ENCODE data around the gene LDHB.
"Not testable (repeated sequence)": the region's sequence is repeated elsewhere in the genome, so short reads cannot be mapped to it uniquely, and the experiment has no call there.

Gene LDHB

DNA sequence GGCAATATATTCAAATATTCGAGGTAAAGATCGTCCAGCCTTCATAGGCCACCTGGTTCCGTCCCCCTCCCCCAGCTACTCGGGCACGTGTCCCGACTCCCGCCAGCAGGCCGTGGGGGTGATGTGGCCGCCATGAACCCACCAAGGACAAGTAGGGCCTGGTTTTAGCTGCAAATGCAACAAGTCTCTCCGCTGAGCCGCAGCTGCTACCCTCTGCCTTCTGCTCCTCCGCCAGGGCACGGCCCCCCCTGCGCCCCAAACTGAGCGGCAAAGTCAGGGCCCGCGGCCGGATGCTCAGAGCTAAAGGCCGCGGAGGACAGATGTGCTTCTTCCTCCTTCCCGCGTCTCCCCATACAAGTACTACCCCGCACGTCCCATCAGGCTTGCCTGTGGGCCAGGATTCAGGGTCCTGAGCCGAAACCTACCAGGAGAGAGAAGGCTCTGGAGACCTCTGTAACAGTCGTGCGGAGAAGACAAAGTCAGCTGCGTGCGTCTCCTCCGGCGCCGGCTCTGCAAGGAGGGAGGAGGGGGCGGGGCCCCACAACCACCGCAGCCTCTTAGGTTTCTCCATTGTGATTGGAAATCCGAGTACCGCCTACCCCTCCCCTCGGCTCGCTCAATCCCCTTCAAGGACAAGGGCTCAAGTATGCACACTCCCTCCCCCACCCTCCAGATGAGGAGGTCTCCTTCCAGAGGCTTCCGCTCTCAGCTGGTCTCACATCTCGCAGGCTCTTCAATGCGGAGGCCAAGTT is at the start of gene LDHB:
Gene LDHB (minus strand): TSS at position 517 of the 752 bp plus-strand sequence. CDS start 3,171 bp downstream, outside the sequence.
- DNase-seq, result peak; percentile 92

DNA sequence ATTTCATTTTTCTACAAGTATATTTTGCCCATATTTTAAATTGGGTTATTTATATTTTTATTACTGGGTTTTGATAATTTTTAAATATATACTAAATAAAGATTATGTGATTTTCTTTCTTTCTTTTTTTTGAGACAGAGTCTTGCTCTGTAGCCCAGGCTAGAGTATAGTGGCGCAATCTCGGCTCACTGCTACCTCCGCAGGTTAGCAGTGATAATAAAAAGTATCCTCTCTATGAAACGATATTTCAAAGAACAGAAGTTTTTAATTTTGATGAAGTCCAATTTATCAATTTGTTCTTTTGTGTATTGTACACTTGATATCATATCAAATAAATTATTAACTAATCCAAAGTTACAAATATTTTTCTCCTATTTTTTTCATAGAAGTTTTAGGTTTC is 47.2 kb upstream of the LDHB start:
- DNase-seq, result no peak

DNA sequence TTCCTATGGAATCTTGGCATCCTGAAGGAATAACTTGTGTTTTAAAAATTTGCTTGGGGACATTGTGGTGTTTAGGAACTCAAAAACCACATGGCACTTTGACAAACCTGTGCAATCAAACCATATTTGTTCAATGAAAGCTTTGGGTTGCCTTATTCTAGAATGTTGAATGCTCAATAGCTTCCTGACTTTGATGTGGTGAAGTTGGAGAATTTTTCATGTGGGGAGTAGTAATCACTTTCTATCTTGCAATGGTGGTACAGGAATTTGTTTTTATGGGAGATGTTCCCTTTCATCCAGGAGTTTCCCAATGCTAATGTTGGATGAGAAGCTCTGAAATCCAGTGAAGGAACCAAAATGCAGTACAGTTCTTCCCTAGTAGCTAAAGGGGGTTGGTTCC is 42.2 kb upstream of the LDHB start:
- DNase-seq, result no peak

DNA sequence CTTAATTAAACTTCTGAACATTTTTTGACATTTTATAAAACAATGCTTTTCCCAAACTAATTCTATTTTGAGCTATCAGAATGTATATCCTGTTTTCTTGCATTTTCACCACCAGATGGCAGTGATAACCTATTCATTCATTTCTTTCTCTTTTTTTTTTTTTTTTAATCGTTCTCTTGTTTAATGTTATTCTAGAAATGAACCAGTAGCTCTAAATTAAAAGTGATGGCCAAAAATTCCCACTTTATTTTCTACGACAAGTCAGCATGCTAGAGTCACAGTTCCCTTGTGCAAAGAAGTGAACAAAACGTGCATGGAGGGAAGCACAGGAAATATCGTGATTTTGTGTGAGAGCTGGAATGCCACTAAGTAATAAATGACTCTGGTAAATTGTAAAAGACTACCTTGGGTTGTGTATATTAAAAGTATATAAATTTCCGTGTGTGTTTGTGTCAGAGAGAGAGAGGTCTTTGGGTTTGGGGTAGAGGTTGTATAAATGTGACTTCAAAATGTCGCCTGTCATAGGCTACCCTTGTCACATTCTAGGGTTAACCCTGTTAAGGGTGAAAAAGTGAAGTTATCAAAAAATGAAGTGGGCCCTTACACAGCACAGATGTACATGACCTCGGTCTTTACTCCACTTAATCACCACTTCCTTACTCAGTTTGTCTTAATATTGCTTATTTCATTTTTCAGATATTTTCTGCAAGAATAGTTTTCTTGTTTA is 40.4 kb upstream of the LDHB start:
- peak; percentile 32 for DNase-seq

DNA sequence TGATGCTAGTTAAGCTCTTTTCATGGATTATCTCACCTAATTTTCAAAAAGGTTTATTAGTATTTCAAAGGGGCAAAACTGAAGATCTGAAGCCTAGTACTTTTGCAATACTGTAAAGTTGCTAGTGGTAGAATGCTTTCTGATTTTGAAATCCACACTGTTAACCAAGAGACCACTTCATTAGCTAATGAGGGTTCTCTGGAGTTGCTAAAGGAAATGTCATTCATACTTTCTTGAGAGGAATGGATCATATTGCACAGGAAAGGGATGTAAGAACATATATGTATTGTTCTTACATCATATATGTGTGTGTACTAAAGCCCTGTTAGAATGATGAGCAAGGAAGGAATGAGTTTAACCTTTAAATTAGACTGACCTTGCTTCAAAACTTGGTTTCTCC is 39.0 kb upstream of the LDHB start:
- DNase-seq, result no peak

DNA sequence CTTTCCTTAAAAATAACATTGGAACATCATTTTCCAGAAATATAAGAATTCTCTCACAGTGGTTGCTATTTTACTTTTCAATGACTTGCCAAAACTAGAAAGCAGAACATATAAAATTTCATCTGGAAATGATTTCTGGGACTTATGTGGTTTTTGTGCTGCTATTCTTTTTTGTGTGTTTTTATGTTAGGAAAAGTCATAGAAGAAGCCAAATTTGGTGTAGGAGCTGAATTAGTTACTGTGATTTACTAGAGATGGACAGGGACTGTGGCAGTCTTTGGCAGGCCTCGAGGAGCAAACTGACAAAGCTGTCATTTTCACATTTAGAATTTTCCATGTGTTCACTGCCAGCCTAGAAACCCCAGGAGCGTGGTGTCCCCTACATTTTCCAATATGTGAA is 38.3 kb upstream of the LDHB start:
- no peak for DNase-seq

DNA sequence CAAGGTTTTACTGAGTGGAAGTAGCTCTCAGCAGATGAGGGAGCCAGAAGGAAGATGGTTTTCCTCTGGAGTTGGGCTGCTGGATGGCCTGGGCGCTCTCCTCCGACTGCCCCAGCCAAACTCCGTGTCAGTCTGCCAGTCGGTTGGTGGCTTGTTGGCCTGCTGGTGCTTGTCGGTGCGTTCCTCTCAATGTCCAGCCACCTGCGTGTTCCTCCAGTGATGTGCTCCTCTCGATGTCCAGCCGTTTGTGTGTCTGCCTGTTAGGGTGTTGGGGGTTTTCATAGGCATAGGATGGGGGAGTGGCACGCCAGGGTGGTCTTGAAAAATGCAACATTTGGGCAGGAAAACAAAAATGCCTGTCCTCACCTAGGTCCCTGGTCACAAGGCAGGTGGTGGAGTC is 37.0 kb upstream of the LDHB start:
- DNase-seq, result no peak

DNA sequence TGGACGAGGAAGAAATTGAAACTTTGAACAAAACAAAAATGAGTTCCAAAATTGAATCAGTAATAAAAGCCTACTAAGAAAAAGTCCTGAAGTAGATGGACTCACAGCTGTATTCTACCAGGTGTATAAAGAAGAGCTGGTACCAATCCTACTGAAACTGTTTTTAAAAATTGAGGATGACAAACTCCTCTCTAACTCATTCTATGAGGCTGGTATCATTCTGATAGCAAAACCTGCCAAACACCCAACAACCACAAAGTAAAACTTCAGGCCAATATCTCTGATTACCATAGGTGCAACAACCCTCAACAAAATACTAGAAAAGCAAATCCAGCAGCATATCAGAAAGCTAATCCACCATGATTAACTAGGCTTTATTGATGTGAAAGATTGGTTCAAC is 33.9 kb upstream of the LDHB start:
- no peak for DNase-seq

DNA sequence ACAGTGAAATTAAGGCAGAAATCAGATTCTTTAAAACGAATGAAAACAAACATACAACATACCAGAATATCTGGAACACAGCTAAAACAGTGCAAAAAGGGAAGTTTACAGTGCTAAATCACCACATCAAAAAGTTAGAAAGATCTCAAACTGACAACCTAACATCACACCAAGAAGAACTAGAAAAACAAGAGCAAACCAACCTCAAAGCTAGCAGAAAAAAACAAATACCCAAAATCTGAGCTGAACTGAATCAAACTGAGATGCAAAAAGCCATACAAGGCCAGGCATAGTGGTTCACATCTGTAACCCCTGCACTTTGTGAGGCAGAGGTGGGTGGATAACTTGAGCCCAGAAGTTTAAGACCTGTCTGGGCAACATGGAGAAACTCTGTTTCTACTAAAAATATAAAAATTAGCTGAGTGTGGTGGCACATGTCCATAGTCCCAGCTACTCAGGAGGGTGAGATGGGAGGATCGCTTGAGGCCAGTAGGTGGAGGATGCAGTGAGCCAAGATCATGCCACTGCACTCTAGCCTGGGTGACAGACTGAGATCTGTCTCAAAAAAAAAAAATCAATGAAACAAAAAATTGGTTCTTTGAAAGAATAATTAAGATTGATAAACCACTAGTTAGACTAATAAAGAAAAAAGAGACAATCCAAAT is 33.2 kb upstream of the LDHB start:
- DNase-seq, result peak; percentile 4

DNA sequence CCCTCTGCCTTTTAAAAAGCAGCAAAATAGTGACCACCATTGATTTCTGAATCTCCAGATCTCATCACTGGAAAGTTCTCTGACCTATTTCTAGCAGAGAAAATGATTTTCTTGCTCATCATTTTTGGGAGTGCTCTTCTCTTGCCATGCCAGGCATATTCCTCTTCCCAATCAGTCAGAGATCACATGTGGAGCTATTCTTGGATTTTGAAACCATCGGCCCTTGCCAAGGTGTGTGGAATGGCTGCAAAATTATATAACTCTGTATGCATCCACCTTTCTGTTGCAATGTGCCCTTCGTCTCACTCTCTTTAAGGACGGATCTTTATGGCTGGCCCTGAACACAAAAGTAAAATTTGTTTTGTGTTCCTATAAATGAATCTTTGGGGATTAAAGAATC is 25.5 kb upstream of the LDHB start:
- no peak for DNase-seq

DNA sequence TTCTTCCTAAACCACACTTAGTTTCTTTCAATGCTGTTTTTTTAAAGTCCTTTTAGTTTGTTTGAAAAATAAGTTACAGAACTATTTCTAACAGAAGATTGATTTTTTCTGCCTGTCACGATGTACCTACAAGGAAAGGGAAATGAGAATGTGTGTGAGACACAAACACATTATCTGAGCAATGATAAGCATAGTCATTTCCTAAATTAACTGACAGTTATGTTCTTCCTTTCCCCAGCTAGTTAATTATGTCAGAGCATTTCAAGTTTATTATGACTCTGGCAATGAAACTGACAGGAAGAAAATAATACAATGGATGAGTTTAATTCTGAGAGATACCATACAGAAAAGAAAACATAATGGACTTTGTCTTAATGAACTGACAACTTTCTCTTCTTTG is 21.3 kb upstream of the LDHB start:
- no peak for DNase-seq

DNA sequence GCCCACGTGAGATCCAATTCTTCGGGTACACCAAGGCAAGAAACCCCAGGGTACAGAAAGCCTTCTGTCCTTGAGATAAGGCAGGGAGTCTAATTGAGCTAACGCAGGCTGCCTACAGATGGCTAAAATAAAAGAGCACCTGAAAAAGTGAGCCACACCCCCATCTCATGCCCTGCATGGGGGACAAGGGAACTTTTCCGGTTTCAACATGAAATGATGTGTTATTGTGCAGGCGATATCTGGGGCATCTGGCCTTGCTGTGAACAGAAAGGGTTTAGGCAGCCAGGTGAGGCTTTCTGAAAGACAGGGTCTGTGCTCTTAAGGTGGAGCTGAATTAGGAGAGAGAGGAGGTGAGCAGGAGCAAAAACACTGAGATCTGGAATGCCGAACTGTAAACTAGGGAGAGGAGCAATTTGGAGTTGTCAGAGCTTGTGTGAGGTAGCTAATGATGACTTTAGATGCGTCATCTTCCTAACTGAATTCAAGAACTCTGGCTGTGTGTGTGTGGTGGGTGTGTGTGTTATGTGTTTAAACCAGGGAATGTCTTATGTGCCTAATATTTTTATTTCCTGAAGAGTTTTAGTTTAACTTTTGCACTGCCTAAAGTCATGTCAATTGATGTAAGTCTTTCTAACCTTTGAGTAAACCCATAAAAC is 20.1 kb upstream of the LDHB start:
- peak; percentile 41 for DNase-seq

DNA sequence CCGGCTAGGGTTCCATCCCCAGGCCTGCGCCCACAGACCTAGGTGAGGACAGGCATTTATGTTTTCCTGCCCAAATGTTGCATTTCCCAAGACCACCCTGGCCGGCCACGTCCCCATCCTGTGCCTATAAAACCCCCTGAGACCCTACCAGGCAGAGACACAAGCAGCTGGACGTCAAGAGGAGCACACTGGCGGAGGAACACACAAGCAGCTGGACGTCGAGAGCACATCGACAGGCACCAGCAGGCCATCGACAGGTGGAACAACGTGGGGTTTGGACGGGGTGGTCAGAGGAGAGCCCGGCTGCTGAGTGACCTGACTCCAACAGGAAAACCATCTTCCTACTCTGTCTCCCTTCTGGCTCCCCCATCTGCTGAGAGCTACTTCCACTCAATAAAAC is 19.6 kb upstream of the LDHB start:
- no peak for DNase-seq

DNA sequence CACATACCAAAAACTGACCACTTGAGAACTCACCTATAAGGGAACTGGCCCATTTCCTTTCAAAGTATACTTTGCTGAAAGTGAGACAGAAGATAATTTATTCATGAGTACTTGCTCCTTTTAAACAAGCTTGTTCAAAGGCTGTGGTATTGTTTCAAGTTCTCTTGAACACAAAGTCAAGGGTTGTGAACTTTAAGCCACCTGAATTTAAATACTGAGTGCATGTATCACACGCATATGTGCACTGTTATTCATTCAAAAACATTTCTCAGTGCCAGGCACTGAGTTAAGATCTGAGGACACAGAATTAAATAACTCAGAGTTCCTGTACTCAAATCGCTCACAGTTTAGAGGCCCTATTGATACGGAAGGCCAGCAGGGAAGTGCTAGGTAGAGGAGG is 19.1 kb upstream of the LDHB start:
- DNase-seq, result peak; percentile 61

DNA sequence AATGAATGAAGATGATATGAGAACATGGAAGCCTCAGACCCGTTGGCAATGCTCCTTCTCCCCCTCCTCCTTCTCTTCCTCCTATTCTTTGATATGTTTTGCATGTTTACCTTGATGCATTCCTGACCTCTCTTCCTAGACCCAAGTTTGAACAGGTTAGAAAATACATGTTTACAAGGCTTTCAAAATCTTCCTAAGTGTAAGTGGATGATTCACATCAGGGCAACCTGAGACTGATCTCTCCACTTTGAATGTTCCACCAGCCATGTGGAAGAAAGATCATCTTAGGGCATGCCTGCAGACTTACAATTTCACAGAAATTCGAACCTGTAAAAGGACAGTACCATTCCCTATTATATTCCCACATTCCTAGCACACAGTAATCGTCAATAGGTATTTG is 18.0 kb upstream of the LDHB start:
- DNase-seq, result no peak

DNA sequence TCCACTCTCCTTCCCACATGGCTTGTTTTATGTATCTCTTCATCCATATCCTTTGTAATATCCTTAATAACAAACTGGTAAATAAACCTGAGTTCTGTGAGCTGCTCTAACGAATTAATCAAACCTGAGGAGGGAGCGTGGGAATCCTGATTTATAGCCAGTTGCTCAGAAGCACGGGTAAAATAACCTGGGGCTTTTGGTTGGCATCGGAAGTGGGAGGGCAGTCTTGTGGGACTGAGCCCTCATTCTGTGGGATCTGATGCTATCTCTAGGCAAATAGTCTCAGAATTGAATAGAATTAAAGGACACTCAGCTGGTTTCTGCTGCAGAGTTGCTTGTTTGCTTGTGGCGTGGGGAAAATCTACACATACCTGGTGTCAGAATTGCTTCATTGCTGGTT is 17.5 kb upstream of the LDHB start:
- no peak for DNase-seq

DNA sequence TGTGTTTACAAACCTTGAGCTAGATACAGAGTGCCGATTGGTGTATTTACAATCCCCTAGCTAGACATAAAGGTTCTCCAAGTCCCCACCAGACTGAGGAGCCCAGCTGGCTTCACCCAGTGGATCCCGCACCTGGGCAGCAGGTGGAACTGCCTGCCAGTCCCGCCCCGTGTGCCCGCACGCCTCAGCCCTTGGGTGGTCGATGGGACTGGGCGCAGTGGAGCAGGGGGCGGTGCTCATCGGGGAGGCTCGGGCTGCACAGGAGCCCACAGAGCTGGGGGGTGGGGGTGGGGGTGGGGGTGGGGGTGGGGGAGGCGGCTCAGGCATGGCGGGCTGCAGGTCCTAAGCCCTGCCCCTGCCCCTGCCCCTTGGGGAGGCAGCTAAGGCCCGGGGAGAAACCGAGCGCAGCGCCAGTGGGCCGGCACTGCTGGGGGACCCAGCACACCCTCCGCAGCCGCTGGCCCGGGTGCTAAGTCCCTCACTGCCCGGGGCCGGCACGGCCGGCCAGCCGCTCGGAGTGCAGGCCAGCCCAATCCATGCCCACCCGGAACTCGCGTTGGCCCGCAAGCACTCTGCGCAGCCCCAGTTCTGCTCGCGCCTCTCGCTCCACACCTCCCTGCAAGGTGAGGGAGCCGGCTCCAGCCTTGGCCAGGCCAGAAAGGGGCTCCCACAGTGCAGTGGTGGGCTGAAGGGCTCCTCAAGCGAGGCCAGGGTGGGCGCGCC is 16.3 kb upstream of the LDHB start:
- DNase-seq, result not testable (repeated sequence)

DNA sequence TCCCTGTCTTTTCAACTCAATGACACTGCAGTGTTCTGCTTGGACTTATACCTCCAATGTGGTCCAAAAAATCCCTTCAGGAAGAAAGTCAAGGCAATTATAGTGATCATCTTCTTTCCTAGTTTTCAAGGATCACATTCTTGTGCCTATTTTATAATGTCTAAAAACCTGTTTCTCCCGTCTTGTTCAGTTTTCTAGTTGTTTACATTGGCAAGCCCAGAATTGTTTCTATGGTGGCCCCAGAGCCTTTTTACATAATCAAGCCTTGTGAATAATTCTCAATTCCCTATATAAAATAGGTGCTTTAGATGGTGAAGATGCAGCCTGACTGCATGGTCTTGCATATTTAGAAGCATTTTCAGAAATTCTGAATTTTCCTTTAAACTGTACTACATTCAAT is 14.5 kb upstream of the LDHB start:
- no peak for DNase-seq

DNA sequence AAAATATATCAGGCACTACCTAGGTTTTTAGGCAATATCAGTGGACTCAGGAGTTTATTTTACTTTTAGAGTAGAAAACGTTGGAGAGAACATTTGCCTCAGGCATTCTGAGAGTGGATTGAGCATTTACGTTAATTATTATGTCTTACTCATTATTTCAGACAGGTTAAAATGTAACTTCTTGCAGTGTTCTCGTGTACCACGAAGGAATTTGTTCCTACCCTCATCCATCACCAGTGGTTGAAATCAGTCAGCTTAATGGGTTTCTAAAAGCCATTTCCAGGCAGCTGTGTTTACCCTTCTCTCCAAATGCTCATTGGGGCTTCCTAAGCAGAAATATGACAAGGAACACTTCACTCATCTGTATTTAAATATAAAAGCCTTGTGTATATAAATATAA is 9.1 kb upstream of the LDHB start:
- no peak for DNase-seq

DNA sequence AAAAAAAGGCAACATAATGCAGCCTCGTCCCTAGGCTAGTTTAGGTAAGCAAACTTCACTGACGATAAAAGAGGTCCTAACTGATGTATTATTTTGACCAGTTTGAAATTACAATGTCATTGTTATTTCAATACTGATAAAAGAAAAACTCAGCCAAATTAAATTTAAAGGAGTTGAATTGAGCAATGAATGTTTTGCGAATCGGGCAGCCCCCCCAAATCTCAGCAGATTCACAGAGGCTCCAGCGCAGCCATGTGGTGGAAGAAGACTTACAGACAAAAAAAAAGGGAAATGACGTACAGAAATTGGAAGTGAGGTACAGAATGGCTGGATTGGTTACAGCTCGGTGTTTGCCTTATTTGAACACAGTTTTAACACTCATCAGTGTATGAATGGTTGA is 8.2 kb upstream of the LDHB start:
- no peak for DNase-seq

DNA sequence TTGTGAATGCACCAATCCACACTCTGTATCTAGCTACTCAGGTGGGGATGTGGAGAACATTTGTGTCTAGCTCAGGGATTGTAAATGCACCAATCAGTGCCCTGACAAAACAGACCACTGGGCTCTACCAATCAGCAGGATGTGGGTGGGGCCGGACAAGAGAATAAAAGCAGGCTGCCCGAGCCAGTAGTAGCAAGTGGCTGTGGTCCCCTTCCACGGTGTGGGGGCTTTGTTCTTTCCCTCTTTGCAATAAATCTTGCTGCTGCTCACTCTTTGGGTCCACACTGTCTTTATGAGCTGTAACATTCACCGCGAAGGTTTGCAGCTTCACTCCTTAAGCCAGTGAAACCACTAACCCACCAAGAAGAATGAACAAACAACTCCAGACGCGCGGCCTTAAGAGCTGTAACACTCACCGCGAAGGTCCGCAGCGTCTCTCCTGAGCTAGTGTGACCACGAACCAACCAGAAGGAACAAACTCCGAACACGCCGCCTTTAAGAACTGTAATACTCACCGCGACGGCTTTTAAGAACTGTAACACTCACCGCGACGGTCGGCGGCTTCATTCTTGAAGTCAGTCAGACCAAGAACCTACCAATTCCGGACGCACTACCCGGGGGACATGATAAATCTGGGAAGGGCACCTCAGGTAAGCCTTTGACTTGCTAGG is 4.6 kb upstream of the LDHB start:
- no peak for DNase-seq

DNA sequence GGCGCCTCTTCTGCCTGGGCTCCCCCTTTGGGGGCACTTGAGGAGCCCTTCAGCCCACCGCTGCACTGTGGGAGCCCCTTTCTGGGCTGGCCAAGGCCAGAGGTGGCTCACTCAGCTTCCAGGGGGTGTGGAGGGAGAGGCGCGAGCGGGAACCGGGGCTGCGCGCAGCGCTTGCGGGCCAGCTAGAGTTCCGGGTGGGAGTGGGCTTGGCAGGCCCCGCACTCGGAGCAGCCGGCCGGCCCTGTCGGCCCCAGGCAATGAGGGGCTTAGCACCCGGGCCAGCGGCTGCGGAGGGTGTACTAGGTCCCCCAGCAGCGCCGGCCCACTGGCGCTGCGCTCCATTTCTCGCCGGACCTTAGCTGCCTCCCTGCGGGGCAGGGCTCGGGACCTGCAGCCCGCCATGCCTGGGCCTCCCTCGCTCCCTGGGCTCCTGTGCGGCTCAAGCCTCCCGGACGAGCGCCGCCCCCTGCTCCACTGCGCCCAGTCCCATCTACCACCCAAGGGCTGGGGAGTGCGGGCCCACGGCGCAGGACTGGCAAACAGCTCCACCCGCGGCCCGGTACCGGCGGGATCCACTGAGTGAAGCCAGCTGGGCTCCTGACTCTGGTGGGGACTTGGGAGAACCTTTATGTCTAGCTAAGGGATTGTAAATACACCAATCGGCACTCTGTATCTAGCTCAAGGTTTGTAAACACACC is 3.9 kb upstream of the LDHB start:
- not testable (repeated sequence) for DNase-seq
